Measurements from ENCODE around the gene CDK19.

- TF ChIP-seq EZH2 (IDR thresholded peaks at IDR 0.05) (no peak), CTCF (IDR thresholded peaks at IDR 0.05) (no peak), EZH2phosphoT487 (IDR thresholded peaks at IDR 0.05) (no peak)
Observed at GRCh38 chr6:110858562-110859214, 43.4 kb upstream of the CDK19 start.
